Measurements from ENCODE around the gene SNRPB2.
A peak's percentile ranks its signal among the peaks of the same experiment; 100 is the strongest.

Gene SNRPB2

GRCh38 chr20:16693278-16693677, 36.5 kb upstream of the SNRPB2 start:
- no peak for TF ChIP-seq CTCF (IDR thresholded peaks at IDR 0.05; ENCODE audit: low read depth, low read length)
- DNase-seq (ENCODE audit: low read depth, low spot score): no peak
- H3K4me3 ChIP-seq (ENCODE audit: low read depth, low read length): no peak overlapping the region
- in situ Hi-C loops (cut with HindIII; ENCODE audit: low sequenced_read_pairs): no loop called here

GRCh38 chr20:16694161-16694560, 35.7 kb upstream of the SNRPB2 start:
- H3K4me3 ChIP-seq (ENCODE audit: low read depth, low read length): no peak overlapping the region
- no peak for DNase-seq (ENCODE audit: low read depth, low spot score)
- TF ChIP-seq CTCF (IDR thresholded peaks at IDR 0.05; ENCODE audit: low read depth, low read length): no peak
- in situ Hi-C loops (cut with HindIII; ENCODE audit: low sequenced_read_pairs): no loop called here

GRCh38 chr20:16695628-16696027, 34.2 kb upstream of the SNRPB2 start:
- H3K4me3 ChIP-seq (ENCODE audit: low read depth, low read length): no peak overlapping the region
- in situ Hi-C loops (cut with HindIII; ENCODE audit: low sequenced_read_pairs): no loop called here
- no peak for DNase-seq (ENCODE audit: low read depth, low spot score)
- TF ChIP-seq CTCF (IDR thresholded peaks at IDR 0.05; ENCODE audit: low read depth, low read length): no peak

GRCh38 chr20:16699293-16699692, 30.5 kb upstream of the SNRPB2 start:
- H3K4me3 ChIP-seq (ENCODE audit: low read depth, low read length): no peak overlapping the region
- no peak for TF ChIP-seq CTCF (IDR thresholded peaks at IDR 0.05; ENCODE audit: low read depth, low read length)
- in situ Hi-C loops (cut with HindIII; ENCODE audit: low sequenced_read_pairs): no loop called here
- no peak for DNase-seq (ENCODE audit: low read depth, low spot score)

GRCh38 chr20:16701296-16701695, 28.5 kb upstream of the SNRPB2 start:
- in situ Hi-C loops (cut with HindIII; ENCODE audit: low sequenced_read_pairs): no loop called here
- no peak for DNase-seq (ENCODE audit: low read depth, low spot score)
- peak; percentile 14 for TF ChIP-seq CTCF (IDR thresholded peaks at IDR 0.05; ENCODE audit: low read depth, low read length)
- no peak overlapping the region for H3K4me3 ChIP-seq (ENCODE audit: low read depth, low read length)

- H3K4me3 ChIP-seq (ENCODE audit: low read depth, low read length): no peak overlapping the region
- TF ChIP-seq CTCF (IDR thresholded peaks at IDR 0.05; ENCODE audit: low read depth, low read length): no peak
- no peak for DNase-seq (ENCODE audit: low read depth, low spot score)
- in situ Hi-C loops (cut with HindIII; ENCODE audit: low sequenced_read_pairs): no loop called here
Measured at GRCh38 chr20:16703570-16703969, 26.3 kb upstream of the SNRPB2 start.

GRCh38 chr20:16707674-16708073, 22.2 kb upstream of the SNRPB2 start:
- TF ChIP-seq CTCF (IDR thresholded peaks at IDR 0.05; ENCODE audit: low read depth, low read length): no peak
- in situ Hi-C loops (cut with HindIII; ENCODE audit: low sequenced_read_pairs): no loop called here
- DNase-seq (ENCODE audit: low read depth, low spot score): no peak
- no peak overlapping the region for H3K4me3 ChIP-seq (ENCODE audit: low read depth, low read length)
